CD4-positive, alpha-beta T cell (primary cell): Measurements from ENCODE around the gene MAP3K20. TPM values are rescaled to one million over a fixed set of nuclear protein-coding genes. Genes with fewer than 3 reads are reported as not detected.
"Not testable (repeated sequence)": the region's sequence is repeated elsewhere in the genome, so short reads cannot be mapped to it uniquely, and the experiment has no call there.

Source experiments
- ATAC-seq: fragments of 200-7000 bp; cut with Tn5 transposase; one replicate; pipeline ENCODE4 v1.10.0; 2022; ENCODE audit warnings: mild to moderate bottlenecking; ENCODE audit not compliant: poor library complexity
- CTCF ChIA-PET: fragments of 350-600 bp; sonication (Branson Sonifier 250); formaldehyde crosslinking; loops from one replicate; lab custom pipeline; 2021; ENCODE audit warnings: antibody characterized with exemption, inconsistent platforms; lab: Charles Lee
- POLR2A ChIA-PET: fragments of 350-600 bp; sonication (Branson Sonifier 250); formaldehyde crosslinking; loops from one replicate; lab custom pipeline; 2021; ENCODE audit warnings: antibody characterized with exemption, inconsistent platforms; lab: Charles Lee
- DNase-seq, 14 experiments: peaks; one replicate each; pipeline ENCODE4 v3.0.0-alpha.2; 2013 to 2020; ENCODE audit warnings: mixed read lengths in 2 of 14
- H3K27ac ChIP-seq, 2 donors: one replicate each; pipeline versions ENCODE4 v1.5.1 to v1.7.0; 2013; ENCODE audit warnings: low read length in 2 of 2, low read depth in 1 of 2, mild to moderate bottlenecking in 1 of 2
- H3K27me3 ChIP-seq, 2 experiments: 1 replicate in 1 of 2; 2 replicates in 1 of 2; pipeline versions ENCODE4 v1.6.1 to v1.7.0; 2013; ENCODE audit warnings: low read length in 2 of 2, control low read depth in 1 of 2, mild to moderate bottlenecking in 1 of 2, moderate library complexity in 1 of 2; ENCODE audit not compliant: insufficient read depth in 2 of 2, control insufficient read depth in 1 of 2
- H3K36me3 ChIP-seq: one replicate; pipeline ENCODE4 v1.6.1; 2013; ENCODE audit warnings: low read length, control low read depth; ENCODE audit not compliant: insufficient read depth
- H3K4me1 ChIP-seq: one replicate; pipeline ENCODE4 v1.6.1; 2013; ENCODE audit warnings: low read length, control low read depth; ENCODE audit not compliant: insufficient read depth
- H3K4me3 ChIP-seq: one replicate; pipeline ENCODE4 v1.5.1; 2013; ENCODE audit warnings: mild to moderate bottlenecking, low read length, moderate library complexity
- H3K9me3 ChIP-seq, 2 experiments: 1 replicate in 1 of 2; 2 replicates in 1 of 2; pipeline versions ENCODE4 v1.6.1 to v1.7.0; 2013; ENCODE audit warnings: low read length in 2 of 2, mild to moderate bottlenecking in 2 of 2, control low read depth in 1 of 2, moderate library complexity in 1 of 2; ENCODE audit not compliant: control insufficient read depth in 1 of 2, insufficient read depth in 1 of 2
- H3K27ac Mint-ChIP-seq: one replicate; pipeline ENCODE4 v1.8.0; 2020; ENCODE audit warnings: mixed read lengths
- H3K27me3 Mint-ChIP-seq: one replicate; pipeline ENCODE4 v1.8.0; 2021; ENCODE audit warnings: mixed read lengths
- H3K36me3 Mint-ChIP-seq: one replicate; pipeline ENCODE4 v1.8.0; 2021; ENCODE audit warnings: low read depth, mixed read lengths
- H3K4me1 Mint-ChIP-seq: one replicate; pipeline ENCODE4 v1.8.0; 2021; ENCODE audit warnings: low read depth, mixed read lengths
- H3K4me3 Mint-ChIP-seq: one replicate; pipeline ENCODE4 v1.8.0; 2020; ENCODE audit warnings: mild to moderate bottlenecking, mixed read lengths
- H3K9me3 Mint-ChIP-seq: one replicate; pipeline ENCODE4 v1.8.0; 2020; ENCODE audit warnings: mixed read lengths
- CTCF ChIP-seq: fragments of 200-600 bp; IDR thresholded peaks from one replicate; pipeline ENCODE4 v1.8.0; 2022; ENCODE audit warnings: antibody characterized with exemption, mild to moderate bottlenecking
- intact Hi-C, 2 experiments: fragments of 100-400 bp; cut with DNase I in 1 of 2; cut with micrococcal nuclease in 1 of 2; formaldehyde crosslinking; loops; one replicate each; pipeline versions ENCODE4 v1.15.1 to v1.9.0; 2023 to 2025; cut with DNase I, micrococcal nuclease
- total RNA-seq, 174 experiments: library from RNA in 2 of 174; stranded (reverse) in 2 of 174; gene quantifications; one replicate each; pipeline ENCODE4 v1.2.3 and lab custom pipeline; 2021 to 2026

Gene MAP3K20
- total RNA-seq, 2 experiments from 2014 or later: 0.36 to 0.39 TPM

DNA sequence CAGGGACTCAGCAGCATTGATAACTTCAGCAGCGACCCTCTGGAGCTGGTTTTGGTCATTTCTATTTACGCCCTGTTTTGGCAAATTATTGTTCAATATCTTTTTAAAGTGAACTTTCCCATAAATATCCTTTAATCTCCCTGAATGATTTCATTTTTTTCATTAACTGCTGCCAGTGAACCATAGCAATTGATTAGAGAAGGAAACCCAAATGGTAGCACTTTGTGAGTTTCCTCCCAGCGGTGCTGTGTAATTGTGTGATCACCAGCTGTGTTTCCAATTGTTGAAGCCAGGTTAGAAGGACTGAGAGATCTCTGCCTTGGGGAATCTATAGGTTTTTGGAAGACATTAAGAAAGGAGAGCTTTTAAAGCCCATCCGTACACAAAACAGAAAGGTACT, 16.3 kb downstream of the MAP3K20 start:
- Mint-ChIP-seq H3K9me3 (no peaks in the 10 kb centered on the region), H3K27ac (no peak overlapping the region), H3K27me3 (peaks cover 4% of the 10 kb centered on the region), H3K36me3 (no peaks in the 10 kb centered on the region), H3K4me1 (no peaks in the 10 kb centered on the region), H3K4me3 (no peak overlapping the region)
- Histone ChIP-seq H3K9me3 (no peaks in the 10 kb centered on the region), H3K4me3 (no peak overlapping the region), H3K36me3 (no peaks in the 10 kb centered on the region), H3K27me3 (no peaks in the 10 kb centered on the region), H3K27ac (no peak overlapping the region), H3K4me1 (no peaks in the 10 kb centered on the region)
- intact Hi-C loops: no loop called here
- no peak for TF ChIP-seq CTCF
- no peak for DNase-seq
- ChIA-PET POLR2A (no interaction called here), CTCF (interaction anchor here (1.5 kb wide), 1 partner anchor 13 kb away, joined by 4 read pairs; no protein-coding TSS in a partner anchor)
- ATAC-seq: no peak

DNA sequence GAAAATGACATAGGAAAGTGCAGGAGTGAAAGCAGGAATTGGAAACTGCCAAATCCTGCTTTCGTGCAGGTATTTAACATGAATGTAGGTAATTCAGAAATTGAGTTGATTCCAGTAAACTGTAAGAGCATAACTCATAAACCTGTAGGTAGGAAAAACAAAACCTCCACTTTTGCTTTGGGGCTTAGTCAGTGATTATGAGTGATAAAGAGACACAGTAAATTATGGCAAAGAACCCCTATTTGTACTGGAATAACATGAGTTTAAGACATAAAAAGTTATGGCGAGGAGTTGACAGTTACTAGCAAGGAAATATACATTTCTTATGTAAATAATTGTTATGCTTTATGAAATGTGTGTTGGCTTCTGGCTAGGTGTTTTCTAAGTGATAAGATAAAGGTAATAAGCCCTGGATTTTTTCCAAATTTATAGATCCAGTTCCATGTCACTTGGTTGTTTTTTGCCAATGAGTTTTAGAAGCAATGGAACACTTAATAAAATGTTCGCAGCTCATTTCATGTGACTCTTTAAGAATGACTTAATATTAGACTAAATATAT, 17.3 kb downstream of the MAP3K20 start:
- ATAC-seq: no peak
- H3K27ac ChIP-seq: no peak overlapping the region
- no peaks in the 10 kb centered on the region for H3K27me3 Mint-ChIP-seq
- intact Hi-C loops: no loop called here
- H3K4me3 Mint-ChIP-seq: no peak overlapping the region
- ChIA-PET CTCF (interaction anchor here (1.5 kb wide), 1 partner anchor 14 kb away, joined by 4 read pairs; no protein-coding TSS in a partner anchor), POLR2A (no interaction called here)
- no peak overlapping the region for H3K4me3 ChIP-seq
- H3K27me3 ChIP-seq: no peaks in the 10 kb centered on the region
- H3K27ac Mint-ChIP-seq: no peak overlapping the region
- no peaks in the 10 kb centered on the region for H3K4me1 Mint-ChIP-seq
- DNase-seq: no peak
- no peaks in the 10 kb centered on the region for H3K9me3 Mint-ChIP-seq
- H3K36me3 ChIP-seq: no peaks in the 10 kb centered on the region
- no peaks in the 10 kb centered on the region for H3K36me3 Mint-ChIP-seq
- H3K9me3 ChIP-seq: no peaks in the 10 kb centered on the region
- H3K4me1 ChIP-seq: no peaks in the 10 kb centered on the region
- TF ChIP-seq CTCF: no peak

DNA sequence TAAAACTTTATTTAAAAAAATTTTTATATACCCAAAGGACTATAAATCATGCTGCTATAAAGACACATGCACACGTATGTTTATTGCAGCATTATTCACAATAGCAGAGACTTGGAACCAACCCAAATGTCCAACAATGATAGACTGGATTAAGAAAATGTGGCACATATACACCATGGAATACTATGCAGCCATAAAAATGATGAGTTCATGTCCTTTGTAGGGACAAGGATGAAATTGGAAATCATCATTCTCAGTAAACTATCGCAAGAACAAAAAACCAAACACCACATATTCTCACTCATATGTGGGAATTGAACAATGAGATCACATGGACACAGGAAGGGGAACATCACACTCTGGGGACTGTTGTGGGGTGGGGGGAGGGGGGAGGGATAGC, 18.0 kb downstream of the MAP3K20 start:
- H3K27me3 Mint-ChIP-seq, H3K27ac Mint-ChIP-seq, H3K9me3 Mint-ChIP-seq, H3K4me1 Mint-ChIP-seq, H3K9me3 ChIP-seq, intact Hi-C loops, H3K4me1 ChIP-seq, H3K4me3 ChIP-seq, H3K27me3 ChIP-seq, DNase-seq, ATAC-seq, H3K36me3 Mint-ChIP-seq, POLR2A ChIA-PET, H3K36me3 ChIP-seq, CTCF ChIA-PET, H3K27ac ChIP-seq, H3K4me3 Mint-ChIP-seq: not testable (repeated sequence)

GRCh38 chr2:173094731-173095130, 19.1 kb downstream of the MAP3K20 start:
- Mint-ChIP-seq H3K4me3 (no peak overlapping the region), H3K36me3 (no peaks in the 10 kb centered on the region), H3K4me1 (no peaks in the 10 kb centered on the region), H3K9me3 (no peaks in the 10 kb centered on the region), H3K27ac (no peak overlapping the region), H3K27me3 (no peaks in the 10 kb centered on the region)
- Histone ChIP-seq H3K4me1 (no peaks in the 10 kb centered on the region), H3K27ac (no peak overlapping the region), H3K9me3 (no peaks in the 10 kb centered on the region), H3K4me3 (no peak overlapping the region), H3K36me3 (no peaks in the 10 kb centered on the region), H3K27me3 (no peaks in the 10 kb centered on the region)
- ChIA-PET CTCF (no interaction called here), POLR2A (no interaction called here)
- intact Hi-C loops: no loop called here
- no peak for TF ChIP-seq CTCF
- no peak for ATAC-seq
- no peak for DNase-seq
